ENCODE measurements around the gene LIN52. TPM values are rescaled to one million over a fixed set of nuclear protein-coding genes. Genes with fewer than 3 reads are reported as not detected.

Gene LIN52
- total and polyA plus RNA-seq, 9 of the 15 experiments (the other 6 are each of a cell fraction or from before 2014, with no cell fraction given), result 4.6 to 11.8 (median 9.2) TPM

GRCh38 chr14:74179856-74180255 lies 95.1 kb downstream of the LIN52 start:
- Histone ChIP-seq H3K79me2 (ENCODE audit: control insufficient read depth, insufficient read depth, low read length) (no peaks in the 10 kb centered on the region), H3K27ac (ENCODE audit: extremely low read depth, low read depth, low read length) (no peak overlapping the region), H3K9me1 (ENCODE audit: control insufficient read depth, insufficient read depth, low read length) (no peaks in the 10 kb centered on the region), H3K27me3 (ENCODE audit: control insufficient read depth in 2 of 2, insufficient read depth in 2 of 2, low read length in 2 of 2) (no peaks in the 10 kb centered on the region), H3K9ac (ENCODE audit: insufficient read depth in 1 of 2, low read depth in 2 of 2, low read length in 2 of 2) (no peak overlapping the region), H3K36me3 (ENCODE audit: control insufficient read depth, insufficient read depth, low read length) (no peaks in the 10 kb centered on the region), H2AFZ (ENCODE audit: low read depth, low read length) (no peak overlapping the region), H3K9me3 (replicated peaks; ENCODE audit: control insufficient read depth, insufficient read depth, low read depth, low read length) (no peaks in the 10 kb centered on the region), H3K4me2 (ENCODE audit: insufficient read depth, low read length) (no peak overlapping the region), H3K4me1 (replicated peaks in 1 of 2; ENCODE audit: control insufficient read depth in 2 of 2, insufficient read depth in 2 of 2, low read length in 2 of 2) (peaks cover 0 to 2% of the 10 kb centered on the region in 2 experiments; a peak in 1 of 5 replicates), H3K4me3 (no peak overlapping the region), H4K20me1 (replicated peaks; ENCODE audit: control insufficient read depth, insufficient read depth, low read length) (no peaks in the 10 kb centered on the region)
- ATAC-seq (no peak), FAIRE-seq (no peak), DNase-seq (ENCODE audit: extremely low read depth in 1 of 4, low spot score in 3 of 4) (no peak)
- intact Hi-C loops (cut with micrococcal nuclease) (no loop called here), in situ Hi-C loops (cut with MboI) (no loop called here)
- POLR2A ChIA-PET, result no interaction called here
- CTCF ChIA-PET (ENCODE audit: low intra/inter-chr PET ratio), result no interaction called here
- 0% methylated on average over 1 of the region's 3 CpGs for WGBS (ENCODE audit: insufficient coverage, low coverage, missing lambda C conversion rate)
- BruUV-seq (replicated peaks), result no TSS peak
- TF ChIP-seq TCF7 (IDR thresholded peaks at IDR 0.05; ENCODE audit: borderline replicate concordance) (no peak), MBD1 (CRISPR knock-in tag; IDR thresholded peaks at IDR 0.05) (no peak), FOXO4 (CRISPR knock-in tag; IDR thresholded peaks at IDR 0.05) (no peak), SMARCA5 (IDR thresholded peaks at IDR 0.05) (no peak), MEF2A (IDR thresholded peaks at IDR 0.05; ENCODE audit: control insufficient read depth, low read depth, low read length) (no peak), RHOXF2B (CRISPR knock-in tag; conservative IDR thresholded peaks at IDR 0.05) (no peak), E2F5 (CRISPR knock-in tag; IDR thresholded peaks at IDR 0.05) (no peak), RBM15 (IDR thresholded peaks at IDR 0.05; ENCODE audit: insufficient read depth, low read length) (no peak), ZC3H11A (IDR thresholded peaks at IDR 0.05; ENCODE audit: low read depth, low read length) (no peak), CXXC5 (CRISPR knock-in tag; IDR thresholded peaks at IDR 0.05) (no peak), ZNF212 (CRISPR knock-in tag; IDR thresholded peaks at IDR 0.05) (no peak), AFF1 (IDR thresholded peaks at IDR 0.05; ENCODE audit: low read depth in 1 of 2, partially characterized antibody in 2 of 2) (no peak), ZNF436 (CRISPR knock-in tag; IDR thresholded peaks at IDR 0.05) (no peak), NR2C2 (CRISPR knock-in tag; IDR thresholded peaks at IDR 0.05) (no peak), NR2C2 (tag; IDR thresholded peaks at IDR 0.05) (no peak)
